ENCODE data around the gene HDAC2. TPM values are rescaled to one million over a fixed set of nuclear protein-coding genes. Genes with fewer than 3 reads are reported as not detected.

Gene HDAC2
- total RNA-seq, 4 donors from 2014 or later: 40.2 to 66.6 (median 60.7) TPM

GRCh38 chr6:113978084-113978675, 7.2 kb upstream of the HDAC2 start:
- TF ChIP-seq CTCF (IDR thresholded peaks at IDR 0.05) (no peak), POLR2A (IDR thresholded peaks at IDR 0.05) (no peak)
- no peaks in the 10 kb centered on the region for H3K27me3 ChIP-seq
- no peaks in the 10 kb centered on the region for H3K4me1 ChIP-seq
- no peak overlapping the region for H3K4me3 ChIP-seq
- H3K27ac ChIP-seq: no peak overlapping the region
- intact Hi-C loops (cut with DNase I): no loop called here
- WGBS, 2 donors: 88 to 91% methylated on average over 3 of the region's 3 CpGs
- H3K36me3 ChIP-seq: no peaks in the 10 kb centered on the region
- H3K9me3 ChIP-seq: no peaks in the 10 kb centered on the region
- DNase-seq: no peak

- 88 to 91% methylated on average over 2 of the region's 2 CpGs for WGBS, 2 donors
- no peak overlapping the region for H3K4me3 ChIP-seq
- TF ChIP-seq POLR2A (IDR thresholded peaks at IDR 0.05) (no peak), CTCF (IDR thresholded peaks at IDR 0.05) (no peak)
Observed at GRCh38 chr6:113976806-113977205, 5.9 kb upstream of the HDAC2 start.

DNA sequence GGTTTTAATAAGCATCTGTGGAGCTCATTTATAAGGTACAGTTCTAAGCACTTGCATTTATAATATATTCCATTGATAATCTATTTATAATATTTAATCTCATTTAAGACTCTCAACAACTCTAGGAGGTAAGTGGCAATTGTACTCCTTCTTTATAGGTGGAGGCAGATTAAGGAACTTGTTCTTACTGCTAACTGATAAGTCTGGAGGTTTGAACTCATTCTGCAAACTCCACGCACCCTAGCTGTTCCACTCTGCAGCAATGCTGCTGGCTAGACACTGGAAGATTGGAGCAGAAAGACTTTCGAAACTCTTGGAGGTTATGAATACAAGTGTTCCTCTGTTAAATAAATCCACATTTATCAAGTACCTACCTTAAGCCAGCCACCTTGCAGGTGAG, 793 bp upstream of the HDAC2 start:
- DNase-seq: no peak
- WGBS, 2 donors: 30 to 48% methylated on average over 2 of the region's 2 CpGs
- H3K36me3 ChIP-seq: no peaks in the 10 kb centered on the region
- no peaks in the 10 kb centered on the region for H3K9me3 ChIP-seq
- peak overlapping the region in 3 of 4 donors; percentile 89 to 97 (median 95) for H3K27ac ChIP-seq
- TF ChIP-seq CTCF (IDR thresholded peaks at IDR 0.05) (no peak), POLR2A (IDR thresholded peaks at IDR 0.05) (no peak)
- H3K27me3 ChIP-seq: no peaks in the 10 kb centered on the region
- peaks cover 13 to 37% (median 17%) of the 10 kb centered on the region in 3 donors for H3K4me1 ChIP-seq
- intact Hi-C loops (cut with DNase I): no loop called here
- H3K4me3 ChIP-seq: peak overlapping the region; percentile 76 to 98 (median 86)

More at GRCh38 chr6:113976806-113977205, 5.9 kb upstream of the HDAC2 start:
- Histone ChIP-seq H3K4me1 (peaks cover 0 to 4% (median 4%) of the 10 kb centered on the region in 3 donors), H3K27me3 (no peaks in the 10 kb centered on the region), H3K36me3 (no peaks in the 10 kb centered on the region), H3K27ac (no peak overlapping the region), H3K9me3 (no peaks in the 10 kb centered on the region)
- DNase-seq: no peak
- intact Hi-C loops (cut with DNase I): no loop called here

GRCh38 chr6:113969888-113970804, 802 bp downstream of the HDAC2 start:
- 0 to 2% methylated on average over 30 to 34 of the region's 70 CpGs for WGBS, 2 donors
- no peak for TF ChIP-seq POLR2A (IDR thresholded peaks at IDR 0.05)
- TF ChIP-seq CTCF (IDR thresholded peaks at IDR 0.05): no peak
- Histone ChIP-seq H3K27me3 (no peaks in the 10 kb centered on the region), H3K9me3 (no peaks in the 10 kb centered on the region), H3K4me3 (peak overlapping the region; percentile 76 to 98 (median 86)), H3K36me3 (no peaks in the 10 kb centered on the region), H3K27ac (peak overlapping the region; percentile 89 to 97 (median 93)), H3K4me1 (peaks cover 13 to 47% (median 17%) of the 10 kb centered on the region in 3 donors)
- intact Hi-C loops (cut with DNase I): no loop called here
- no peak for DNase-seq

DNA sequence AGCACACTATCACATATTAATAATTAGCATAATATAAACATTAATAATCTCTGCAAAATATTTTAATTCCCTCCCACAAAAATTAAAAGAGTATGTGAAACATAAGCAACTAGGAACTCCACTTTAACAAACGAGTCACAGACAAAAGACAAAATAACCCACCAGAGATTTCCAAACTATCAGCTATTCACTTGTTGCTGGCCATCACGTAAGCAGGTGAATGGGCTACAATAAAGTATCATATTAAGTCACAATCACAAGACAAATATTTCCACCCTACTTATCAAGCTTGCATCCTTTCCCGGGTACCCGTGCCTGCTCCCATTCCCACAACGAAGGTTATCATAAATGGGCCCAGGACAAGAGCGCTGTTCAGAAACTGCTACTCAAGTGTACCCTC, 2.5 kb downstream of the HDAC2 start:
- no peak overlapping the region for H3K27ac ChIP-seq
- intact Hi-C loops (cut with DNase I): no loop called here
- H3K36me3 ChIP-seq: no peaks in the 10 kb centered on the region
- peaks cover 13 to 47% (median 17%) of the 10 kb centered on the region in 3 donors for H3K4me1 ChIP-seq
- TF ChIP-seq CTCF (IDR thresholded peaks at IDR 0.05) (no peak), POLR2A (IDR thresholded peaks at IDR 0.05) (no peak)
- H3K4me3 ChIP-seq: peak overlapping the region in 1 of 4 donors; percentile 76
- 45 to 63% methylated on average over 6 of the region's 6 CpGs for WGBS, 2 donors
- H3K9me3 ChIP-seq: no peaks in the 10 kb centered on the region
- H3K27me3 ChIP-seq: no peaks in the 10 kb centered on the region
- DNase-seq: no peak

Measured in esophagus squamous epithelium (tissue), 5 donors.